Stomach (tissue), 9 donors: Measurements from ENCODE around the gene PMP22. TPM values are rescaled to one million over a fixed set of nuclear protein-coding genes. Genes with fewer than 3 reads are reported as not detected.

Source experiments
- DNase-seq, 2 donors: peaks; one replicate each; pipeline versions ENCODE4 v3.0.0 to v3.0.0-alpha.2; 2013 to 2019
- H3K27ac ChIP-seq, 5 donors: fragments of 200-600 bp in 4 of 5; sonication (generic) in 4 of 5; one replicate each; pipeline ENCODE4 v1.5.1; 2013 to 2019; ENCODE audit warnings: mild to moderate bottlenecking in 1 of 5, moderate library complexity in 1 of 5
- H3K27me3 ChIP-seq, 3 donors: fragments of 200-600 bp; sonication (generic); one replicate each; pipeline ENCODE4 v1.5.1; 2017 to 2019; ENCODE audit warnings: mixed run types in 1 of 3
- H3K36me3 ChIP-seq, 4 donors: fragments of 200-600 bp; sonication (generic); 1 replicate in 3 of 4; 2 replicates in 1 of 4; pipeline ENCODE4 v1.5.1; 2016 to 2019
- H3K4me1 ChIP-seq, 4 donors: fragments of 200-600 bp; sonication (generic); one replicate each; pipeline ENCODE4 v1.5.1; 2016 to 2019
- H3K4me3 ChIP-seq, 4 donors: fragments of 200-600 bp; sonication (generic) in 3 of 4; one replicate each; pipeline ENCODE4 v1.5.1; 2016 to 2019; ENCODE audit warnings: mild to moderate bottlenecking in 1 of 4
- H3K9me3 ChIP-seq, 4 donors: fragments of 200-600 bp; sonication (generic); one replicate each; pipeline ENCODE4 v1.5.1; 2016 to 2019
- CTCF ChIP-seq, 7 experiments: fragments of 450-650 bp in 4 of 7; fragments of 200-600 bp in 3 of 7; sonication (generic) in 3 of 7; IDR thresholded peaks; one replicate each; pipeline ENCODE4 v1.5.1; 2016 to 2019; ENCODE audit warnings: antibody characterized with exemption in 7 of 7, control low read depth in 2 of 7, mild to moderate bottlenecking in 1 of 7
- EP300 ChIP-seq: sonication (generic); formaldehyde crosslinking; IDR thresholded peaks from one replicate; pipeline ENCODE4 v1.6.1; 2017; ENCODE audit warnings: antibody characterized with exemption
- POLR2A ChIP-seq, 4 donors: fragments of 450-650 bp; IDR thresholded peaks; one replicate each; pipeline ENCODE4 v1.6.1; 2016; ENCODE audit warnings: antibody characterized with exemption in 4 of 4, control low read depth in 2 of 4, mild to moderate bottlenecking in 1 of 4, moderate library complexity in 1 of 4
- POLR2AphosphoS5 ChIP-seq, 3 donors: sonication (generic); formaldehyde crosslinking; IDR thresholded peaks; one replicate each; pipeline ENCODE4 v1.6.1; 2016; ENCODE audit warnings: antibody characterized with exemption in 3 of 3
- WGBS, 5 donors: extraction: QIAGEN DNeasy Blood & Tissue Kit in 3 of 5; methylation state at CpG; one replicate each; pipeline versions ENCODE4 v1.1.5 to v1.1.7; 2013 to 2018; 5-methylcytosine and 5-hydroxymethylcytosine counted together
- intact Hi-C: fragments of 100-400 bp; cut with DNase I; formaldehyde crosslinking; loops from one replicate; pipeline ENCODE4 v1.15.1; 2023; ENCODE audit warnings: low total_unique reads
- polyA plus RNA-seq, 3 donors: library from polyadenylated mRNA; stranded (reverse); fragments of 200-250 nt; gene quantifications; one replicate each; pipeline ENCODE4 v1.2.3, GENCODE V29; 2013
- total RNA-seq, 5 donors: library from RNA; depleted of rRNA; stranded (reverse); fragments of >200 nt; gene quantifications; one replicate each; pipeline versions ENCODE4 v1.1.0 to v1.2.3, GENCODE V29; 2014 to 2016
- donor health status: healthy with polysubstance abuse.
- donor health status: Bipolar disorder and iron deficiency.
- donor health status: healthy.

Gene PMP22
- total and polyA plus RNA-seq, 8 donors: 34.2 to 168 (median 51.7) TPM

DNA sequence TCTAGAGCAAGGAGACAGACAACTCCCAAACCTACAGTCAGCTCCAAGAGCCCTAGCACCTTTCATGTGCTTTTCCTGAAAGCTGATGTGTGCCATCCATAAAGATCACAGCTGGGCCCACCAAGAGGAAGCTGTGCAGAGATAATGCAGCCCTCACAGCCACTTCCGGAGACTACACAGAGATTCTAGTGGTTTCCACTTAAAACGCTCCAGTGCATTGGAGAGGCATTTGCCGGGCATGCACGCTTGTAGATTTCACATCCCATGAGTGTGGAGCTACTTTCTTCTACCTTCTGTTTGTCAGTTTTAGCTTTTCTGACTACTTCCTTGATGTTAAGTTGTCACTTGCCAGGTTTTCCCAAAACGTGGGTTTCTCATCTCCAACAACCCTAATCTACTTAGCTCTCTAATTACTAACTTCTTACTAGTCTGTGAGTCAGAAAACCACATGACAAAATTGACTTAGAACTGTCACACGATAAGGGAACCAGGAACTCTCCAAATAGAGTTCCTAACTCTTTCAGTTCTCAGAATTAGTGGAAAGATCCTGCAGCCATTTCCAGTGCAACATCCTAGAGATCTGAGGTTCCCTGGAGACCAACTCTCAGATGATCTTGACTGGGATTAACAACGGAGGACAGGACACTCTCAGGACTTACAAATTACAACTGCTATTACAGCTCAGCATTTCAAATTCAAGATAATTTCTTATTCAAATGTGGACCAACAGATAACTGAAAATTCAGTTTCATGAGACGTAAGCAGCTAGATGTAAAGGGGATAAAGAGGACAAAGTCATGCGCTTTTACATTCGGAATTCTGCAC, 28.6 kb downstream of the PMP22 start:
- Histone ChIP-seq H3K27ac (no peak overlapping the region), H3K9me3 (no peaks in the 10 kb centered on the region), H3K27me3 (no peaks in the 10 kb centered on the region), H3K4me1 (peaks cover 0 to 73% (median 36%) of the 10 kb centered on the region in 4 donors), H3K36me3 (peaks cover 19 to 81% (median 77%) of the 10 kb centered on the region in 4 donors), H3K4me3 (no peak overlapping the region)
- TF ChIP-seq POLR2A (IDR thresholded peaks at IDR 0.05): no peak
- no peak for TF ChIP-seq EP300
- no peak for TF ChIP-seq POLR2AphosphoS5 (IDR thresholded peaks at IDR 0.05)
- no peak for TF ChIP-seq CTCF (IDR thresholded peaks at IDR 0.05)
- WGBS, 5 donors: 65 to 70% (median 68%) methylated on average over 10 of the region's 10 CpGs
- intact Hi-C loops: no loop called here
- no peak for DNase-seq

GRCh38 chr17:15233971-15234370, 31.2 kb downstream of the PMP22 start:
- intact Hi-C loops: no loop called here
- H3K27me3 ChIP-seq: no peaks in the 10 kb centered on the region
- H3K9me3 ChIP-seq: no peaks in the 10 kb centered on the region
- H3K4me3 ChIP-seq: no peak overlapping the region
- 86 to 93% (median 90%) methylated on average over 7 of the region's 7 CpGs for WGBS, 5 donors
- no peak overlapping the region for H3K27ac ChIP-seq
- TF ChIP-seq EP300 (no peak), CTCF (IDR thresholded peaks at IDR 0.05) (no peak), POLR2A (IDR thresholded peaks at IDR 0.05) (no peak), POLR2AphosphoS5 (IDR thresholded peaks at IDR 0.05) (no peak)
- peaks cover 0 to 55% (median 23%) of the 10 kb centered on the region in 4 donors for H3K4me1 ChIP-seq
- no peak for DNase-seq
- H3K36me3 ChIP-seq: peaks cover 34 to 99% (median 94%) of the 10 kb centered on the region in 4 donors

DNA sequence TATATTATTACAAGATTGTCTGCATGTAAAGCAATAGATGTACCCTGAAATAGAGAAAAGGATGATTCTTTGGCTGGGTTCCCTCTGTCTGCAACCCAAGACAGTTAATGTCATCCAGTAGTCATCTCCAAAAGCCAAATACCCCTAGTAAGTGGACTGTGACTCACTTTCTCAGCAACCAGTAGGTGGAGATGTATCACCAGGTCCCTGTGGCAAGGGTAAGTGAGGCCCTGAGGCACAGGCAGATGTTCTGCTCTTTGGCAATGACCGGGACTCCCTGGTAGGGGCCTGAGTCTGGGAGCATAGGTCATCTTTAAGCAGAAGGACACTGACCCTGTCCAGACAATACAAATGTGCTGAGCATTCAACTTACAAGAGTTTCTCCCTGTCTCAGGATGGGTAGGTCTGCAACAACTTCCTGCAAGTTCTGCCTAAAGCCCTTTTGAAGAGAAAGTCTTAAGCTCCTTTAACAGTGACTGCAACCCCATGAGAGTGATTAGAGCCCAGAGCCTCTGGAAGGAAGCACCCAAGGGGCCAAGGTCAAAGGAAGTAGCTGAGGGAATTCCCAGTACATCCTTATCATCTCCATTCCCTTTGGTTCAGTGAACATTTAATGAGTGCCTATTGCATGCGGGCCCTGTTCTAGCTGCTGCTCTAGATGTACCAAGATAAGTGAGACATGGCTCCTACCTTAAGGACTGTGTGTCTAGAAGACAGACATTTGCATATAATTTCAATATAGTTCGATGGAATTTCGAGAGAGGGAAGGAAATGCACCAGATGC, 31.9 kb downstream of the PMP22 start:
- Histone ChIP-seq H3K27ac (no peak overlapping the region), H3K9me3 (no peaks in the 10 kb centered on the region), H3K4me3 (no peak overlapping the region), H3K36me3 (peaks cover 29 to 99% (median 90%) of the 10 kb centered on the region in 4 donors), H3K4me1 (peaks cover 0 to 55% (median 22%) of the 10 kb centered on the region in 4 donors), H3K27me3 (no peaks in the 10 kb centered on the region)
- 70 to 85% (median 74%) methylated on average over 3 to 4 of the region's 4 CpGs for WGBS, 5 donors
- no peak for DNase-seq
- intact Hi-C loops: no loop called here
- TF ChIP-seq EP300 (no peak), POLR2A (IDR thresholded peaks at IDR 0.05) (no peak), POLR2AphosphoS5 (IDR thresholded peaks at IDR 0.05) (no peak), CTCF (IDR thresholded peaks at IDR 0.05) (peak in 2 of 7 experiments; percentile 7 to 13)

DNA sequence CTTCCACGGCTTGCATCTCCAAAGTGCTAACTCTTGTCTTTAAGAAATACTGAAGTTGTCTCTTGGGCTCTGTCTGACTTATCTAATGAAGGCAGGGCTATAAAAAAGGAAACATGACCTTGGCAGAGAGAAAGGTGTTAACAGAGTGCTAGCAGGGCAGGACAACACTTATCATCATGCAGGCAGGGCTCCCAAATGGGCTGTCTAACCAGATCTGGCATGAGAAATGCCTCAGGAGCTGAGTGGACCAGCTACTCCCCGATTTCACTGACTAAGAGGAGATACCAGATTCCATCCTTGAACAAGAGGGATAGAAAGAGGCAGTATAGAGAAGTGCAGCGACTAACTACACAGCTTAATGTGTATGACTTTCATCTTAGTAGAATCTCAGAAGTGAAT, 32.6 kb downstream of the PMP22 start:
- WGBS, 5 donors: 64 to 74% (median 71%) methylated on average over 3 of the region's 3 CpGs

More for the DNA sequence above, 32.6 kb downstream of the PMP22 start:
- Histone ChIP-seq H3K9me3 (no peaks in the 10 kb centered on the region), H3K4me3 (no peak overlapping the region), H3K36me3 (peaks cover 29 to 93% (median 84%) of the 10 kb centered on the region in 4 donors), H3K4me1 (peaks cover 0 to 54% (median 21%) of the 10 kb centered on the region in 4 donors), H3K27ac (no peak overlapping the region), H3K27me3 (no peaks in the 10 kb centered on the region)
- TF ChIP-seq EP300: no peak
- no peak for TF ChIP-seq POLR2A (IDR thresholded peaks at IDR 0.05)
- TF ChIP-seq CTCF (IDR thresholded peaks at IDR 0.05): no peak
- TF ChIP-seq POLR2AphosphoS5 (IDR thresholded peaks at IDR 0.05): no peak
- DNase-seq: no peak
- intact Hi-C loops: no loop called here
